ENCODE data around the gene ATXN7L2.

- TF ChIP-seq CTCF (IDR thresholded peaks at IDR 0.05): no peak
- TF ChIP-seq, protein P1, sequence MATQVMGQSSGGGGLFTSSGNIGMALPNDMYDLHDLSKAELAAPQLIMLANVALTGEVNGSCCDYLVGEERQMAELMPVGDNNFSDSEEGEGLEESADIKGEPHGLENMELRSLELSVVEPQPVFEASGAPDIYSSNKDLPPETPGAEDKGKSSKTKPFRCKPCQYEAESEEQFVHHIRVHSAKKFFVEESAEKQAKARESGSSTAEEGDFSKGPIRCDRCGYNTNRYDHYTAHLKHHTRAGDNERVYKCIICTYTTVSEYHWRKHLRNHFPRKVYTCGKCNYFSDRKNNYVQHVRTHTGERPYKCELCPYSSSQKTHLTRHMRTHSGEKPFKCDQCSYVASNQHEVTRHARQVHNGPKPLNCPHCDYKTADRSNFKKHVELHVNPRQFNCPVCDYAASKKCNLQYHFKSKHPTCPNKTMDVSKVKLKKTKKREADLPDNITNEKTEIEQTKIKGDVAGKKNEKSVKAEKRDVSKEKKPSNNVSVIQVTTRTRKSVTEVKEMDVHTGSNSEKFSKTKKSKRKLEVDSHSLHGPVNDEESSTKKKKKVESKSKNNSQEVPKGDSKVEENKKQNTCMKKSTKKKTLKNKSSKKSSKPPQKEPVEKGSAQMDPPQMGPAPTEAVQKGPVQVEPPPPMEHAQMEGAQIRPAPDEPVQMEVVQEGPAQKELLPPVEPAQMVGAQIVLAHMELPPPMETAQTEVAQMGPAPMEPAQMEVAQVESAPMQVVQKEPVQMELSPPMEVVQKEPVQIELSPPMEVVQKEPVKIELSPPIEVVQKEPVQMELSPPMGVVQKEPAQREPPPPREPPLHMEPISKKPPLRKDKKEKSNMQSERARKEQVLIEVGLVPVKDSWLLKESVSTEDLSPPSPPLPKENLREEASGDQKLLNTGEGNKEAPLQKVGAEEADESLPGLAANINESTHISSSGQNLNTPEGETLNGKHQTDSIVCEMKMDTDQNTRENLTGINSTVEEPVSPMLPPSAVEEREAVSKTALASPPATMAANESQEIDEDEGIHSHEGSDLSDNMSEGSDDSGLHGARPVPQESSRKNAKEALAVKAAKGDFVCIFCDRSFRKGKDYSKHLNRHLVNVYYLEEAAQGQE (IDR thresholded peaks at IDR 0.05): no peak
- TF ChIP-seq NPAS2 (CRISPR knock-in tag; IDR thresholded peaks at IDR 0.05; ENCODE audit: borderline replicate concordance): no peak
- TF ChIP-seq HES2 (IDR thresholded peaks at IDR 0.05): no peak
- TF ChIP-seq RFX5 (IDR thresholded peaks at IDR 0.05): no peak
- TF ChIP-seq HOXA7 (CRISPR knock-in tag; IDR thresholded peaks at IDR 0.05): no peak
- no peak for TF ChIP-seq ELK1 (IDR thresholded peaks at IDR 0.05; ENCODE audit: low read depth, low read length)
These were observed 25.8 kb downstream of the ATXN7L2 start, which contains the start of gene AMIGO1 for GRCh38 chr1:109509176-109510134.

All from A549 (cell line).